HEK293T (cell line): ENCODE results near the gene ARL10.

Experiments used
- CTCF ChIA-PET: fragments of 350-600 bp; formaldehyde crosslinking; extraction: SDS; loops from one replicate; lab custom pipeline; 2021; ENCODE audit warnings: antibody characterized with exemption, inconsistent platforms; lab: Yijun Ruan, JAX
- POLR2A ChIA-PET: fragments of 350-600 bp; formaldehyde crosslinking; extraction: SDS; loops from one replicate; lab custom pipeline; 2020; ENCODE audit warnings: antibody characterized with exemption, inconsistent platforms; lab: Yijun Ruan, JAX
- DNase-seq: peaks from one replicate; pipeline ENCODE4 v3.0.0; 2012; ENCODE audit warnings: mixed read lengths; ENCODE audit errors: extremely low spot score
- ARNT ChIP-seq: fragments of 450-650 bp; IDR thresholded peaks from 2 replicates; pipeline ENCODE4 v1.6.1; 2017; ENCODE audit warnings: mild to moderate bottlenecking
- BHLHE40 ChIP-seq: fragments of 450-650 bp; IDR thresholded peaks from 2 replicates; pipeline ENCODE4 v1.6.1; 2016; ENCODE audit warnings: mild to moderate bottlenecking, moderate library complexity, borderline replicate concordance
- CTBP1 ChIP-seq: fragments of 450-650 bp; IDR thresholded peaks from 2 replicates; pipeline ENCODE4 v1.6.1; 2016; ENCODE audit warnings: borderline replicate concordance
- ELF4 ChIP-seq: fragments of 450-650 bp; IDR thresholded peaks from 2 replicates; pipeline ENCODE4 v1.6.1; 2017; ENCODE audit warnings: antibody characterized with exemption
- FOXA1 ChIP-seq: fragments of 450-650 bp; IDR thresholded peaks from 2 replicates; pipeline ENCODE4 v1.6.1; 2016; ENCODE audit warnings: mild to moderate bottlenecking
- FOXK2 ChIP-seq: fragments of 450-650 bp; IDR thresholded peaks from 2 replicates; pipeline ENCODE4 v1.6.1; 2016; ENCODE audit warnings: mild to moderate bottlenecking
- FOXM1 ChIP-seq: fragments of 450-650 bp; IDR thresholded peaks from 2 replicates; pipeline ENCODE4 v1.6.1; 2017; ENCODE audit warnings: mild to moderate bottlenecking, borderline replicate concordance
- HDGF ChIP-seq: fragments of 450-650 bp; IDR thresholded peaks from 2 replicates; pipeline ENCODE4 v1.6.1; 2017; ENCODE audit warnings: antibody characterized with exemption, borderline replicate concordance
- L3MBTL2 ChIP-seq: fragments of 450-650 bp; conservative IDR thresholded peaks from 2 replicates; pipeline ENCODE4 v1.6.1; 2016; ENCODE audit warnings: mild to moderate bottlenecking
- LEF1 ChIP-seq: fragments of 450-650 bp; IDR thresholded peaks from 2 replicates; pipeline ENCODE4 v1.6.1; 2017; ENCODE audit warnings: mild to moderate bottlenecking, borderline replicate concordance
- NFRKB ChIP-seq: fragments of 450-650 bp; IDR thresholded peaks from 2 replicates; pipeline ENCODE4 v1.6.1; 2016; ENCODE audit warnings: mild to moderate bottlenecking, moderate library complexity
- SP1 ChIP-seq: fragments of 450-650 bp; IDR thresholded peaks from 2 replicates; pipeline ENCODE4 v1.6.1; 2017
- SUZ12 ChIP-seq: fragments of 450-650 bp; IDR thresholded peaks from 2 replicates; pipeline ENCODE4 v1.6.1; 2016; ENCODE audit warnings: mild to moderate bottlenecking
- TARDBP ChIP-seq: fragments of 450-650 bp; IDR thresholded peaks from 2 replicates; pipeline ENCODE4 v1.6.1; 2016
- ZNF384 ChIP-seq: fragments of 450-650 bp; IDR thresholded peaks from 2 replicates; pipeline ENCODE4 v1.6.1; 2016
- TF ChIP-seq, protein P1 (sequence below): fragments of 450-650 bp; IDR thresholded peaks from 2 replicates; pipeline ENCODE4 v1.6.1; 2016

The ARL10 gene

DNA sequence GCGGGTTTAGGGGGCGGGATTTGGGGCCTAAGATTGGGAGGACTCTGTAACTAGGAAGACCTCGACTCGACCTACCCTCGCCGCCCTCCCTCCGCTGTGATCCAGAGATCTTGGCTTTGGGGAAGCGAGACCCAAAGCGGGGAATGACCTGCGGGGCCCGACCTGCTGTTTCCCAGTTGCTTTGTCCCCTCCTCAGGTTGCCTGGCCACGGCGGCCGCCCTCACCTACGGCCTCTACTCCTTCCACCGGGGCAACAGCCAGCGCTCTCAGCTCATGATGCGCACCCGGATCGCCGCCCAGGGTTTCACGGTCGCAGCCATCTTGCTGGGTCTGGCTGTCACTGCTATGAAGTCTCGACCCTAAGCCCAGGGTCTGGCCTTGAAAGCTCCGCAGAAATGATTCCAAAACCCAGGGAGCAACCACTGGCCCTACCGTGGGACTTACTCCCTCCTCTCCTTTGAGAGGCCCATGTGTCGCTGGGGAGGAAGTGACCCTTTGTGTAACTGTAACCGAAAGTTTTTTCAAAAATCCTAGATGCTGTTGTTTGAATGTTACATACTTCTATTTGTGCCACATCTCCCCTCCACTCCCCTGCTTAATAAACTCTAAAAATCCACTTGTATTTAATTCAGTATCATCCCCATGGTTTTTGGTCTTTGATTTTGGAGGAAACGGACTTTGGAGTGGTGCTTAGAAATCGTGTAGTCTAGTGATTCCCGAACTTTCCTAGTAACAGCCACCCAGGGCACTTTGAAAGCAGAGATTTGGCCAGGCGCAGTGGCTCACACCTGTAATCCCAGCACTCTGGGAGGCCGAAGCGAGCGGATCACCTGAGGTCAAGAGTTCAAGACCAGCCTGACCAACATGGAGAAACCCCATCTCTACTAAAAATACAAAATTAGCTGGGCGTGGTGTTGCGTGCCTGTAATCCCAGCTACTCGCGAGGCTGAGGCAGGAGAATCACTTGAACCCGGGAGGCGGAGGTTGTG is 24.1 kb downstream of the ARL10 start:
- CTCF ChIA-PET = no interaction called here
- no peak for DNase-seq
- POLR2A ChIA-PET = interaction anchor here (1.4 to 3.3 kb wide), 4 partner anchors 23 to 34 kb away, joined by 4 to 22 read pairs (median 6); partner anchors contain the start of genes CLTB and KIAA1191
- no peak for TF ChIP-seq SUZ12
- TF ChIP-seq FOXM1 = no peak
- TF ChIP-seq FOXK2 = no peak
- TF ChIP-seq ARNT = no peak
- no peak for TF ChIP-seq BHLHE40
- no peak for TF ChIP-seq SP1
- peak; percentile 36; the same call in 1 of the 2 replicates for TF ChIP-seq HDGF

DNA sequence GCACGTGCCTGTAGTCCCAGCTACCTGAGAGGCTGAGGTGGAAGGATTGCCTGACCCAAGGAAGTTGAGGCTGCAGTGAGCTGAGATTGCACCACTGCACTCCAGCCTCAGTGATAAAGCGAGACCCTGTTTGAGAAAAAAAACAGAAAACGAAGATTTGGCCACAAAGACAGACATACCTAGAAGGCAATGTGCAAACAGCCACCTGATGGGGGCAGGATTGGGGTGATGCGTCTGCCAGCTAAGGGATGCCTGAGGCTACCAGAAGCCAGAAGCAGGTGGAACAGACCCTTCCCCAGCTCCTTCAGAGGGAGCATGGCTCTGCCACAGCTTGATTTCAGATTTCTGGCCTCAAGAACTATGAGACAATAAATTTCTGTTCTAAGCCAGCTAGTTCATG is 26.2 kb downstream of the ARL10 start:
- DNase-seq = no peak
- CTCF ChIA-PET = no interaction called here

GRCh38 chr5:176391999-176392398 is 26.7 kb downstream of the ARL10 start:
- DNase-seq = no peak
- TF ChIP-seq ARNT (no peak), ZNF384 (no peak), ELF4 (no peak), BHLHE40 (no peak), TARDBP (no peak), SP1 (no peak), LEF1 (no peak), HDGF (no peak), FOXM1 (no peak), SUZ12 (no peak), CTBP1 (no peak), FOXA1 (no peak), L3MBTL2 (no peak)
- TF ChIP-seq, protein P1, sequence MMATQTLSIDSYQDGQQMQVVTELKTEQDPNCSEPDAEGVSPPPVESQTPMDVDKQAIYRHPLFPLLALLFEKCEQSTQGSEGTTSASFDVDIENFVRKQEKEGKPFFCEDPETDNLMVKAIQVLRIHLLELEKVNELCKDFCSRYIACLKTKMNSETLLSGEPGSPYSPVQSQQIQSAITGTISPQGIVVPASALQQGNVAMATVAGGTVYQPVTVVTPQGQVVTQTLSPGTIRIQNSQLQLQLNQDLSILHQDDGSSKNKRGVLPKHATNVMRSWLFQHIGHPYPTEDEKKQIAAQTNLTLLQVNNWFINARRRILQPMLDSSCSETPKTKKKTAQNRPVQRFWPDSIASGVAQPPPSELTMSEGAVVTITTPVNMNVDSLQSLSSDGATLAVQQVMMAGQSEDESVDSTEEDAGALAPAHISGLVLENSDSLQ = no peak
- ChIA-PET POLR2A (interaction anchor here (1.5 kb wide), 1 partner anchor 146 kb away, joined by 4 read pairs; no protein-coding TSS in a partner anchor), CTCF (no interaction called here)

More for the DNA sequence above, 26.2 kb downstream of the ARL10 start:
- TF ChIP-seq ZNF384 = no peak
- no peak for TF ChIP-seq ARNT
- no peak for TF ChIP-seq TARDBP
- TF ChIP-seq NFRKB = no peak
- TF ChIP-seq SP1 = no peak
- POLR2A ChIA-PET = interaction anchor here (1.5 kb wide), 1 partner anchor 146 kb away, joined by 4 read pairs; no protein-coding TSS in a partner anchor

DNA sequence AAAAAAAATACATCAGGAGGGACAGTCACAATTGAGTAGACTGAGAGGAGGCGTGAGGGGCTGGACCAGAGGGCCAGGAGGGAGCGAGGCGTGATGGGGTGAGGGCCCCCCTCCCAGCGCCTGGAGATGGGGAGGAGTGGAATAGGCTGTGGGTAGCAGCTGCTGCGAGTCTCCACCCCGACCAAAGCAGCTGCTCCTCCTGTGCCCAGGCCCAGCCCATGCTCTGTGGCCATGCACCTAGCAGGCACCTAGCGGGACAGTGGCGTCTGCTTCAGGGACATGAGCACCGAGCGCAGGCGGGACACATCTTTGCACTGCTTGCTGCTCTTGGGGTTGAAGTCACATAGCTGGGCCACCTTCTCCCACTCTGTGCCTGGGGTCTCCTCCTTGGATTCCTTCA is 27.2 kb downstream of the ARL10 start:
- DNase-seq = no peak
- no peak for TF ChIP-seq NFRKB
- no peak for TF ChIP-seq CTBP1
- no peak for TF ChIP-seq SUZ12
- no peak for TF ChIP-seq ARNT
- no peak for TF ChIP-seq HDGF
- TF ChIP-seq ZNF384 = no peak
- TF ChIP-seq FOXA1 = no peak
- CTCF ChIA-PET = no interaction called here
- POLR2A ChIA-PET = interaction anchor here (1.5 kb wide), 1 partner anchor 145 kb away, joined by 4 read pairs; no protein-coding TSS in a partner anchor

GRCh38 chr5:176394096-176394495 is 28.8 kb downstream of the ARL10 start:
- CTCF ChIA-PET = interaction anchor here (0.6 kb wide), 1 partner anchor 1945 kb away, joined by 3 read pairs; no protein-coding TSS in a partner anchor
- POLR2A ChIA-PET = interaction anchor here (0.9 kb wide), 1 partner anchor 54 kb away, joined by 5 read pairs; the partner anchor contains the start of gene FAF2
- DNase-seq = no peak
- TF ChIP-seq, protein P1 = no peak
- TF ChIP-seq SP1 (no peak), SUZ12 (no peak), BHLHE40 (no peak), CTBP1 (no peak), TARDBP (no peak), FOXA1 (no peak), L3MBTL2 (no peak), ARNT (no peak), FOXM1 (no peak), ELF4 (no peak)

GRCh38 chr5:176394881-176395675 is 29.8 kb downstream of the ARL10 start:
- TF ChIP-seq, protein P1 = no peak
- no peak for TF ChIP-seq SUZ12
- no peak for TF ChIP-seq L3MBTL2
- no peak for TF ChIP-seq BHLHE40
- no peak for TF ChIP-seq ZNF384
- no peak for TF ChIP-seq HDGF
- no peak for TF ChIP-seq ELF4
- TF ChIP-seq CTBP1 = no peak
- no peak for TF ChIP-seq TARDBP
- TF ChIP-seq FOXM1 = no peak
- TF ChIP-seq FOXK2 = no peak
- TF ChIP-seq ARNT = no peak
- no peak for TF ChIP-seq FOXA1
- no peak for DNase-seq
- ChIA-PET POLR2A (no interaction called here), CTCF (no interaction called here)
